HG03469 (cell line): ENCODE data around the gene SIRT5.

Experiments used
- ATAC-seq: cut with Tn5 transposase; IDR thresholded peaks from one replicate; pipeline ENCODE4 v1.9.1; 2021; ENCODE audit warnings: mild to moderate bottlenecking, moderate library complexity, moderate number of reproducible peaks; ENCODE audit not compliant: unreplicated experiment

Gene SIRT5

GRCh38 chr6:13629459-13630116 is 55.2 kb downstream of the SIRT5 start:
- ATAC-seq, result no peak

GRCh38 chr6:13630499-13630898 is 56.1 kb downstream of the SIRT5 start:
- ATAC-seq, result no peak

GRCh38 chr6:13633343-13633742 is 58.9 kb downstream of the SIRT5 start:
- no peak for ATAC-seq

GRCh38 chr6:13635948-13636658 is 61.7 kb downstream of the SIRT5 start:
- no peak for ATAC-seq

GRCh38 chr6:13638014-13638413 is 63.6 kb downstream of the SIRT5 start:
- ATAC-seq, result no peak

GRCh38 chr6:13638626-13639025 is 64.2 kb downstream of the SIRT5 start:
- ATAC-seq, result no peak

GRCh38 chr6:13641315-13641714 is 66.9 kb downstream of the SIRT5 start:
- ATAC-seq, result no peak

GRCh38 chr6:13643125-13643524 is 68.7 kb downstream of the SIRT5 start:
- ATAC-seq, result no peak

- ATAC-seq, result no peak
Measured at GRCh38 chr6:13648850-13649249, 74.4 kb downstream of the SIRT5 start.

- ATAC-seq, result no peak
Measured at GRCh38 chr6:13649393-13649792, 75.0 kb downstream of the SIRT5 start.

GRCh38 chr6:13653296-13653695 is 78.9 kb downstream of the SIRT5 start:
- no peak for ATAC-seq

GRCh38 chr6:13654496-13654895 is 80.1 kb downstream of the SIRT5 start:
- ATAC-seq, result no peak

- ATAC-seq, result no peak
Measured at GRCh38 chr6:13655700-13656099, 81.3 kb downstream of the SIRT5 start.

- ATAC-seq, result no peak
Measured at GRCh38 chr6:13660273-13660672, 85.9 kb downstream of the SIRT5 start.

- ATAC-seq, result no peak
Measured at GRCh38 chr6:13660893-13661292, 86.5 kb downstream of the SIRT5 start.

GRCh38 chr6:13661647-13662046 is 87.2 kb downstream of the SIRT5 start:
- ATAC-seq, result no peak

GRCh38 chr6:13662651-13663334 is 88.4 kb downstream of the SIRT5 start:
- no peak for ATAC-seq

- no peak for ATAC-seq
Measured at GRCh38 chr6:13663986-13664385, 89.6 kb downstream of the SIRT5 start.
